Activated CD4-positive, alpha-beta T cell treated with anti-CD3 and anti-CD28 coated beads, Interleukin-2, Interleukin-4, amounts not matched to agents 100 ng/mL and 50 ng/mL, durations not matched to agents 16 hours and 8 hours (primary cell): ENCODE results near the gene KRTAP27-1.

ENCODE experiments used
- DNase-seq: peaks from one replicate; pipeline ENCODE4 v3.0.0-alpha.2; 2020; ENCODE audit warnings: low spot score

KRTAP27-1 gene

GRCh38 chr21:30337276-30337744 is at the start of gene KRTAP27-1:
Gene KRTAP27-1 (minus strand): TSS chr21:30337694. CDS start chr21:30337668, 26 bp downstream.
- no peak for DNase-seq

- no peak for DNase-seq
Measured at GRCh38 chr21:30382201-30382600, 44.7 kb upstream of the KRTAP27-1 start.

GRCh38 chr21:30372139-30372770 is 34.8 kb upstream of the KRTAP27-1 start, which contains the start of gene KRTAP13-2:
Gene KRTAP13-2 (minus strand): TSS chr21:30372271. CDS start chr21:30372213, 58 bp downstream.
- DNase-seq = no peak

- DNase-seq = no peak
Measured at GRCh38 chr21:30355906-30356305, 18.4 kb upstream of the KRTAP27-1 start.

GRCh38 chr21:30354308-30355005 is 17.0 kb upstream of the KRTAP27-1 start:
- DNase-seq = no peak

- DNase-seq = no peak
Measured at GRCh38 chr21:30351534-30351933, 14.0 kb upstream of the KRTAP27-1 start.

- no peak for DNase-seq
Measured at GRCh38 chr21:30349572-30349971, 12.1 kb upstream of the KRTAP27-1 start.

GRCh38 chr21:30348506-30348905 is 11.0 kb upstream of the KRTAP27-1 start, which contains the start of gene KRTAP23-1:
Gene KRTAP23-1 (minus strand): TSS chr21:30348606. CDS start chr21:30348606, 0 bp downstream.
- no peak for DNase-seq

- no peak for DNase-seq
Measured at GRCh38 chr21:30345014-30345413, 7.5 kb upstream of the KRTAP27-1 start.

GRCh38 chr21:30340714-30341573 is 3.5 kb upstream of the KRTAP27-1 start:
- peak; percentile 23 for DNase-seq

GRCh38 chr21:30338717-30339116 is 1.2 kb upstream of the KRTAP27-1 start:
- DNase-seq = no peak

GRCh38 chr21:30337772-30338171 is 278 bp upstream of the KRTAP27-1 start:
- no peak for DNase-seq

GRCh38 chr21:30336596-30336995 is 898 bp downstream of the KRTAP27-1 start:
- DNase-seq = no peak

- DNase-seq = no peak
Measured at GRCh38 chr21:30333736-30334135, 3.8 kb downstream of the KRTAP27-1 start.

- DNase-seq = no peak
Measured at GRCh38 chr21:30332681-30333080, 4.8 kb downstream of the KRTAP27-1 start.

GRCh38 chr21:30329203-30329875 is 8.2 kb downstream of the KRTAP27-1 start:
- DNase-seq = no peak

GRCh38 chr21:30326390-30326789 is 11.1 kb downstream of the KRTAP27-1 start:
- DNase-seq = no peak

GRCh38 chr21:30320215-30320614 is 17.3 kb downstream of the KRTAP27-1 start, which contains the start of gene KRTAP26-1:
Gene KRTAP26-1 (minus strand): TSS chr21:30320315. CDS start chr21:30320035, 280 bp downstream.
- no peak for DNase-seq

- DNase-seq = no peak
Measured at GRCh38 chr21:30315701-30316100, 21.8 kb downstream of the KRTAP27-1 start.

GRCh38 chr21:30306884-30307283 is 30.6 kb downstream of the KRTAP27-1 start:
- no peak for DNase-seq

- no peak for DNase-seq
Measured at GRCh38 chr21:30305136-30305535, 32.4 kb downstream of the KRTAP27-1 start.

- no peak for DNase-seq
Measured at GRCh38 chr21:30289215-30289614, 48.3 kb downstream of the KRTAP27-1 start, which contains the start of gene KRTAP25-1. Gene KRTAP25-1 (minus strand): TSS chr21:30289514. CDS start chr21:30289490, 24 bp downstream.
